Lower leg skin (tissue), 3 donors: Measurements from ENCODE around the gene RTF2.

ENCODE experiments used
- CTCF ChIP-seq, 3 donors: fragments of 450-650 bp; IDR thresholded peaks; one replicate each; pipeline ENCODE4 v1.5.1; 2016; ENCODE audit warnings: antibody characterized with exemption in 3 of 3, mild to moderate bottlenecking in 3 of 3, moderate library complexity in 2 of 3
- POLR2A ChIP-seq, 2 donors: fragments of 450-650 bp; IDR thresholded peaks; one replicate each; pipeline ENCODE4 v1.6.1; 2016 to 2017; ENCODE audit warnings: antibody characterized with exemption in 2 of 2, mild to moderate bottlenecking in 1 of 2, moderate library complexity in 1 of 2

DNA sequence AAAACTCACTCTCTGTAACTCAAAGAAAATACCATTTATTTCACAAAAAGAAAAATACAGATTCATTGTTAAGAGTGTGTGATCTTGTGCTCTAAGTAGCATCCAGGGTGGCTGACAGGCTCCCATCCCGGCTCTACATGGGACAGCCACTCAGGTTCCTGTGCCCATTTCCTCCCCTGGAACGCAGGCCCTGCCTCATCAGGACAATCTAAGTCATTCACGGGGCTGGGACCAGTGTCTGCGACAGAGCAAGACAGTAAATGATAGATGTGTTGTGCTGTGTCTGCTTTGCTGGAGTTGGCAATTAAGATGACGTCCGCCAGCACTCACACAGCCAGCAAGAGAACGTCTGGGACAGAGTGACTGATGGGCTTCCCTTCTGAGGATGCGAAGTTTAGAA is 49.2 kb downstream of the RTF2 start:
- TF ChIP-seq CTCF (IDR thresholded peaks at IDR 0.05) (no peak), POLR2A (IDR thresholded peaks at IDR 0.05) (no peak)
